ENCODE results near the gene OCA2. TPM values are rescaled to one million over a fixed set of nuclear protein-coding genes. Genes with fewer than 3 reads are reported as not detected.

The OCA2 gene
- total RNA-seq, 6 experiments from 2014 or later, result 0.07 to 0.13 (median 0.12) TPM; not detected in 3

DNA sequence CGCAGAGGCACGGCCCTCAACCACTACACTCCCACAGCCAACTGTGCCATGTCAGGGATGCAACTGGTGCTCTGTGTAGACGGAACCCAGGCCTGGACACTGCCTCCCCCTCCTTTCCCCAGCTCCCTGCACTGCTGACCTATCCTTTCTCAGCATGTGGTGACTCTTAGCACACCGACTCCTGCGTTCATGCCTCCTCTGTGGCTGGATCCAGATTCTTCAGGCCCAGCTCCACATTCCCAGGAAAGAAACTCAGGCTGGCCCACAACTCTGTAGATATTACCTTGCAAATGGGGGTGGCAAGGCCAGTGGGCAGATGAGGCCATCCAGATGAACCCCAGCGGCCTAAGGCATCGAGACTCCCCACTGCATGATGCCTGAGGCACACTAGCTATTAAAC is 272.7 kb downstream of the OCA2 start:
- ATAC-seq (no peak), DNase-seq (no peak)
- H3K27ac ChIP-seq, result no peak overlapping the region
- no peaks in the 10 kb centered on the region for H3K9me3 ChIP-seq
- no peak overlapping the region for H3K4me3 ChIP-seq
- 65% methylated on average over 4 of the region's 7 CpGs for WGBS (ENCODE audit: insufficient coverage, low coverage, low lambda C conversion rate, missing lambda C conversion rate)
- H3K27me3 ChIP-seq, result no peaks in the 10 kb centered on the region
- intact Hi-C loops (cut with DNase I), result no loop called here
- TF ChIP-seq POLR2A (IDR thresholded peaks at IDR 0.05) (no peak), CTCF (IDR thresholded peaks at IDR 0.05) (no peak)
- no peaks in the 10 kb centered on the region for H3K4me1 ChIP-seq
- H3K36me3 ChIP-seq, result no peaks in the 10 kb centered on the region

- H3K27ac ChIP-seq, result no peak overlapping the region
- no peaks in the 10 kb centered on the region for H3K9me3 ChIP-seq
- intact Hi-C loops (cut with DNase I), result no loop called here
- no peaks in the 10 kb centered on the region for H3K4me1 ChIP-seq
- WGBS (ENCODE audit: insufficient coverage, low coverage, low lambda C conversion rate, missing lambda C conversion rate), result 75% methylated on average over 2 of the region's 10 CpGs
- H3K36me3 ChIP-seq, result no peaks in the 10 kb centered on the region
- no peaks in the 10 kb centered on the region for H3K27me3 ChIP-seq
- H3K4me3 ChIP-seq, result no peak overlapping the region
- ATAC-seq (no peak), DNase-seq (no peak)
- TF ChIP-seq POLR2A (IDR thresholded peaks at IDR 0.05), result no peak
- no peak for TF ChIP-seq CTCF (IDR thresholded peaks at IDR 0.05)
These were observed 274.2 kb downstream of the OCA2 start for GRCh38 chr15:27824841-27825422.

- Histone ChIP-seq H3K27me3 (no peaks in the 10 kb centered on the region), H3K4me1 (no peaks in the 10 kb centered on the region), H3K9me3 (no peaks in the 10 kb centered on the region), H3K36me3 (no peaks in the 10 kb centered on the region), H3K27ac (no peak overlapping the region), H3K4me3 (no peak overlapping the region)
- intact Hi-C loops (cut with DNase I), result no loop called here
- WGBS (ENCODE audit: insufficient coverage, low coverage, low lambda C conversion rate, missing lambda C conversion rate), result 32% methylated on average over 3 of the region's 3 CpGs
- DNase-seq, result no peak
- TF ChIP-seq CTCF (IDR thresholded peaks at IDR 0.05) (no peak), POLR2A (IDR thresholded peaks at IDR 0.05) (no peak)
- no peak for ATAC-seq
These were observed 277.8 kb downstream of the OCA2 start for GRCh38 chr15:27821273-27821672.

GRCh38 chr15:27820722-27821121 is 278.4 kb downstream of the OCA2 start:
- Histone ChIP-seq H3K27me3 (no peaks in the 10 kb centered on the region), H3K9me3 (no peaks in the 10 kb centered on the region), H3K27ac (no peak overlapping the region), H3K4me3 (no peak overlapping the region), H3K4me1 (no peaks in the 10 kb centered on the region), H3K36me3 (no peaks in the 10 kb centered on the region)
- TF ChIP-seq CTCF (IDR thresholded peaks at IDR 0.05) (no peak), POLR2A (IDR thresholded peaks at IDR 0.05) (no peak)
- intact Hi-C loops (cut with DNase I), result no loop called here
- no peak for DNase-seq
- 32% methylated on average over 4 of the region's 4 CpGs for WGBS (ENCODE audit: insufficient coverage, low coverage, low lambda C conversion rate, missing lambda C conversion rate)
- ATAC-seq, result no peak

DNA sequence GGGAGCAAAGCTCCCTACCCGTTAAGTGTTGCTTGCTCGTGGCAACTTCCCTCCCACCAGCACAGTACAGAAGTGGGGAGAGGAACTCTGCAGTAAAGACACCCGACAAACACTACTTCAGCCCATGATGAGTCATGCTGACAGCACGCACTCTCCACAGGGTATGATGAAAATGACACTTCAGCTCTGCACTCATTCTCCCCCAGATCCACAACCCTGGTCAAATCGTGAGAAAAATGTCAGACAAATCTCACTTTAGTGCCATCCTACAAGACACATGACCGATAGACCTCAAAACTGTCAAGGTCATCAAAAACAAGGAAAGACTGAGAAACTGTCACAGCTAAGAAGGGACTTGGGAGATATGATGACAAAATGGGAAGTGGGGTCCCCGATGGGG is 278.9 kb downstream of the OCA2 start:
- 56% methylated on average over 7 of the region's 7 CpGs for WGBS (ENCODE audit: insufficient coverage, low coverage, low lambda C conversion rate, missing lambda C conversion rate)
- TF ChIP-seq CTCF (IDR thresholded peaks at IDR 0.05), result no peak
- TF ChIP-seq POLR2A (IDR thresholded peaks at IDR 0.05), result no peak
- Histone ChIP-seq H3K36me3 (no peaks in the 10 kb centered on the region), H3K4me1 (no peaks in the 10 kb centered on the region), H3K27ac (no peak overlapping the region), H3K27me3 (no peaks in the 10 kb centered on the region), H3K9me3 (no peaks in the 10 kb centered on the region), H3K4me3 (no peak overlapping the region)
- intact Hi-C loops (cut with DNase I), result no loop called here
- DNase-seq (no peak), ATAC-seq (no peak)
